DOHH2 (cell line): ENCODE data around the gene ALK.

Experiments
- H3F3A ChIP-seq: fragments of 200-600 bp; sonication (generic), shearing (Covaris generic); 2 replicates; pipeline ENCODE4 v1.6.0; 2016; ENCODE audit warnings: antibody characterized with exemption, mild to moderate bottlenecking; ENCODE audit not compliant: control insufficient read depth, insufficient read depth
- H3K27ac ChIP-seq: fragments of 200-600 bp; sonication (generic); 2 replicates; pipeline ENCODE4 v1.5.1; 2014; ENCODE audit warnings: low read depth, mild to moderate bottlenecking, low read length, moderate library complexity
- H3K27me3 ChIP-seq: fragments of 200-600 bp; sonication (generic); 2 replicates; pipeline ENCODE4 v1.6.1; 2014; ENCODE audit warnings: mild to moderate bottlenecking, low read length, mixed read lengths; ENCODE audit not compliant: control insufficient read depth
- H3K36me3 ChIP-seq: fragments of 200-600 bp; sonication (generic); 2 replicates; pipeline ENCODE4 v1.6.1; 2014; ENCODE audit warnings: mild to moderate bottlenecking, low read length, moderate library complexity, mixed read lengths; ENCODE audit not compliant: control insufficient read depth
- H3K4me1 ChIP-seq: fragments of 200-600 bp; sonication (generic); 2 replicates; pipeline ENCODE4 v1.6.1; 2014; ENCODE audit warnings: mild to moderate bottlenecking, low read length, mixed read lengths; ENCODE audit not compliant: control insufficient read depth
- H3K4me2 ChIP-seq: fragments of 200-600 bp; sonication (generic); 2 replicates; pipeline ENCODE4 v1.6.0; 2014; ENCODE audit warnings: mild to moderate bottlenecking, low read length, moderate library complexity
- H3K4me3 ChIP-seq: fragments of 200-600 bp; sonication (generic); 2 replicates; pipeline ENCODE4 v1.5.1; 2014; ENCODE audit warnings: mild to moderate bottlenecking, low read length, mixed read lengths
- H3K79me2 ChIP-seq: fragments of 200-600 bp; sonication (generic); 2 replicates; pipeline ENCODE4 v1.6.1; 2014; ENCODE audit warnings: mild to moderate bottlenecking, low read length, mixed read lengths; ENCODE audit not compliant: control insufficient read depth
- H3K9me2 ChIP-seq: fragments of 200-600 bp; sonication (generic); replicated peaks from 2 replicates; pipeline ENCODE4 v1.6.1; 2014; ENCODE audit warnings: mild to moderate bottlenecking, low read length, mixed read lengths; ENCODE audit not compliant: control insufficient read depth
- H3K9me3 ChIP-seq: fragments of 200-600 bp; sonication (generic); 2 replicates; pipeline ENCODE4 v1.6.1; 2014; ENCODE audit warnings: antibody characterized with exemption, low read length, mixed read lengths; ENCODE audit not compliant: control insufficient read depth, insufficient read depth
- H4K20me1 ChIP-seq: fragments of 200-600 bp; sonication (generic); 2 replicates; pipeline ENCODE4 v1.6.0; 2014; ENCODE audit warnings: low read depth, mild to moderate bottlenecking, antibody characterized with exemption, low read length, moderate library complexity; ENCODE audit not compliant: control insufficient read depth, insufficient read depth
- EZH2phosphoT487 ChIP-seq: fragments of 200-600 bp; sonication (generic); IDR thresholded peaks from 2 replicates; pipeline ENCODE4 v1.6.1; 2017; ENCODE audit warnings: borderline replicate concordance, mild to moderate bottlenecking, antibody characterized with exemption, low read length, moderate library complexity, mixed read lengths
- TF ChIP-seq, protein P1 (sequence below): fragments of 200-600 bp; sonication (generic); IDR thresholded peaks from one replicate; pipeline ENCODE4 v1.5.1; 2014; ENCODE audit warnings: antibody characterized with exemption, mild to moderate bottlenecking, low read depth, low read length; ENCODE audit not compliant: poor library complexity, severe bottlenecking

Gene ALK

GRCh38 chr2:29481313-29481712 is 440.1 kb downstream of the ALK start:
- H3K4me1 ChIP-seq, result no peaks in the 10 kb centered on the region

DNA sequence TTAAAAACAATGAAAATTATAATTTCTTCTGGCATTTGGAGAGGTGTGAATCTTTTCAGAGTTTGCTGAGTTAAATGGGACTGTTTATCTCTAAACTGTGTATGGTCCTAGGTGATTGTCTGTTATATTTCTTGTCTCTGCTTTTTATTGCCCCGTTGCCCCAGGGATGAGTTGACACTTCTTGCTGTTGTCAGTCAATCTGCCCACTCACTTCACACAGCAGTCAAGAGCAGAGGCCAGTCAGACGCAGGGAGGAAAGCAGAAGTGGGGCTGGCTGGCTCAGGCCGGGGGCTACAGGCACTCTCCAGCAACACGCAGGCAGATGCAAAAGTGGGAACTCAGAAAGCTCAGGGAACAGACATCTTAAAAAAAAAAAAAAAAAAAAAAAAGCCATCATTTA is 441.0 kb downstream of the ALK start:
- H3K79me2 ChIP-seq, result no peaks in the 10 kb centered on the region
- H3F3A ChIP-seq, result no peaks in the 10 kb centered on the region
- H3K9me3 ChIP-seq, result no peaks in the 10 kb centered on the region
- no peak overlapping the region for H3K4me2 ChIP-seq
- H3K36me3 ChIP-seq, result no peaks in the 10 kb centered on the region
- H3K27ac ChIP-seq, result no peak overlapping the region
- no peak overlapping the region for H3K4me3 ChIP-seq
- no peaks in the 10 kb centered on the region for H3K4me1 ChIP-seq
- H3K9me2 ChIP-seq, result no peaks in the 10 kb centered on the region
- no peaks in the 10 kb centered on the region for H4K20me1 ChIP-seq
- TF ChIP-seq, protein P1, sequence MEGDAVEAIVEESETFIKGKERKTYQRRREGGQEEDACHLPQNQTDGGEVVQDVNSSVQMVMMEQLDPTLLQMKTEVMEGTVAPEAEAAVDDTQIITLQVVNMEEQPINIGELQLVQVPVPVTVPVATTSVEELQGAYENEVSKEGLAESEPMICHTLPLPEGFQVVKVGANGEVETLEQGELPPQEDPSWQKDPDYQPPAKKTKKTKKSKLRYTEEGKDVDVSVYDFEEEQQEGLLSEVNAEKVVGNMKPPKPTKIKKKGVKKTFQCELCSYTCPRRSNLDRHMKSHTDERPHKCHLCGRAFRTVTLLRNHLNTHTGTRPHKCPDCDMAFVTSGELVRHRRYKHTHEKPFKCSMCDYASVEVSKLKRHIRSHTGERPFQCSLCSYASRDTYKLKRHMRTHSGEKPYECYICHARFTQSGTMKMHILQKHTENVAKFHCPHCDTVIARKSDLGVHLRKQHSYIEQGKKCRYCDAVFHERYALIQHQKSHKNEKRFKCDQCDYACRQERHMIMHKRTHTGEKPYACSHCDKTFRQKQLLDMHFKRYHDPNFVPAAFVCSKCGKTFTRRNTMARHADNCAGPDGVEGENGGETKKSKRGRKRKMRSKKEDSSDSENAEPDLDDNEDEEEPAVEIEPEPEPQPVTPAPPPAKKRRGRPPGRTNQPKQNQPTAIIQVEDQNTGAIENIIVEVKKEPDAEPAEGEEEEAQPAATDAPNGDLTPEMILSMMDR, result no peak
- no peak for TF ChIP-seq EZH2phosphoT487
- H3K27me3 ChIP-seq, result peaks cover 1% of the 10 kb centered on the region; the same call in 1 of the 2 replicates

More at GRCh38 chr2:29481313-29481712, 440.1 kb downstream of the ALK start:
- Histone ChIP-seq H3K27me3 (peaks cover 4% of the 10 kb centered on the region; the same call in 1 of the 2 replicates), H3K27ac (no peak overlapping the region), H3F3A (no peaks in the 10 kb centered on the region), H3K36me3 (no peaks in the 10 kb centered on the region), H4K20me1 (no peaks in the 10 kb centered on the region), H3K4me3 (no peak overlapping the region), H3K9me2 (no peaks in the 10 kb centered on the region), H3K4me2 (no peak overlapping the region), H3K79me2 (no peaks in the 10 kb centered on the region), H3K9me3 (no peaks in the 10 kb centered on the region)
- no peak for TF ChIP-seq EZH2phosphoT487
- TF ChIP-seq, protein P1, result no peak

- Histone ChIP-seq H4K20me1 (no peaks in the 10 kb centered on the region), H3K27ac (no peak overlapping the region), H3K4me2 (no peak overlapping the region), H3K79me2 (no peaks in the 10 kb centered on the region), H3F3A (no peaks in the 10 kb centered on the region), H3K9me3 (no peaks in the 10 kb centered on the region), H3K9me2 (no peaks in the 10 kb centered on the region), H3K36me3 (no peaks in the 10 kb centered on the region), H3K4me1 (no peaks in the 10 kb centered on the region), H3K27me3 (no peaks in the 10 kb centered on the region), H3K4me3 (no peak overlapping the region)
- TF ChIP-seq, protein P1, result no peak
- no peak for TF ChIP-seq EZH2phosphoT487
Observed at GRCh38 chr2:29479401-29479800, 442.0 kb downstream of the ALK start.

GRCh38 chr2:29478641-29479040 is 442.7 kb downstream of the ALK start:
- Histone ChIP-seq H3K36me3 (no peaks in the 10 kb centered on the region), H3F3A (no peaks in the 10 kb centered on the region), H3K27me3 (no peaks in the 10 kb centered on the region), H3K4me1 (no peaks in the 10 kb centered on the region), H3K4me2 (no peak overlapping the region), H3K9me3 (no peaks in the 10 kb centered on the region), H3K4me3 (no peak overlapping the region), H3K79me2 (no peaks in the 10 kb centered on the region), H3K9me2 (no peaks in the 10 kb centered on the region), H3K27ac (no peak overlapping the region), H4K20me1 (no peaks in the 10 kb centered on the region)
- TF ChIP-seq, protein P1, result no peak
- TF ChIP-seq EZH2phosphoT487, result no peak
